Activated T-cell treated with anti-CD3 and anti-CD28 coated beads, Interleukin-2, amount 50 U/mL, for 48 hours (primary cell): Measurements from ENCODE around the gene STX1B.
"Not testable (repeated sequence)": the region's sequence is repeated elsewhere in the genome, so short reads cannot be mapped to it uniquely, and the experiment has no call there.

Source experiments
- DNase-seq, 2 experiments: peaks; one replicate each; pipeline ENCODE4 v3.0.0-alpha.2; 2020

Gene STX1B

DNA sequence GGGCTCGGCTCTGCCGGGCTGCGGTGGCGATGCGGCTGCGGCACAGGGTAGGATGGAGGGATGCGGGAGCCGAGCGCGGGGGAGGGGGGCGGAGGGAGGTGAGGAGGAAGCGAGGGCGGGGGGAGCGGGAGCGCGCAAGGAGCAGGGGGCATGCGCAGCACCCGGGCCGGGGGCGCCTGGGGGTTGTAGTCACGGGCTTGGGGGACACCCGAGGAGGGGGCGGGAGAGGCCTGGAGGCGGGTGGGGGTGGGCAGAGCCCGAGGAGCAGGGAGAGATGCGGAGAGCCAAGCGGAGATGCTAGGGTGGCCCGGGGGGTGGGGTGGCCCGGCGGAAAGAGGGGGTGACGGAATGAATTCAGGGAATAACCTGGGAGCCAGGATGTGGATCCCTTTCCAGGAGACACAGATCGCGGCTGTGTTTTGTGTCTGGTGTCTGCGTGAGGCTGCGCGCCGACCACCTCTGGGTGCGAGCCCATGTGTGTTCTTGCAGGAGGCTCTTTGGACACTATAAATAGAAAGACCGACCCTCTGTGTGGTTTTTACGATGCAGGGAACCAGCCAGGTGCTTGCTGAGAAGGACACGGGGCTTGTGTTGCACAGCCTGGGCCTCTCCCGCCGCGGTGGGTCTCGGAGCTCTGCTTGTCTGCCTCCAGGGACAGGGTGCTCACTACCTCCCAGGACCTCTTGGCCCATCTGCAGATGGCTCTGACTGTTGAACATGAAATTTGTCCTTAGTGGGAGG, at the start of gene STX1B:
STX1B (minus strand) TSS at position 54 of the 741 bp plus-strand sequence. CDS start 242 bp downstream, outside the sequence.
- peak; percentile 43 to 49 for DNase-seq

DNA sequence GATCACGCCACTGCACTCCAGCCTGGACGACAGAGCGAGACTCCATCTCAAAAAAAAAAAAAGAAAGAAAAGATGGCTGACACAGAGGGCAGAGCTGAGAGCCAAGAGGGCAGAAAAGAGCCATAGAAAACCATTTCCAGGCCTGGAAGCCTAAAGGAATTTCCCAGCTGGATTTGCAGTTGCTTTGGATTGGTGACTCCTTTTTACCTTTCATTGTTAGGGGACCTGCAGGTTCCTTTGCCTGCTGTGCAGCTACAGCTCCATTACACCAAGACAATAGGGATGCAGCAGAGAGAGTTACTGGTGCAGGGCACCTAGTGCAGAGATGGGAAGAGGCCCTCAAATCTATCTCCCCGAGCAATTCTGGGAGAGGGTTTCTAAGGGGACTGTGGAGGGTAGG, 45.2 kb upstream of the STX1B start:
- DNase-seq: no peak

DNA sequence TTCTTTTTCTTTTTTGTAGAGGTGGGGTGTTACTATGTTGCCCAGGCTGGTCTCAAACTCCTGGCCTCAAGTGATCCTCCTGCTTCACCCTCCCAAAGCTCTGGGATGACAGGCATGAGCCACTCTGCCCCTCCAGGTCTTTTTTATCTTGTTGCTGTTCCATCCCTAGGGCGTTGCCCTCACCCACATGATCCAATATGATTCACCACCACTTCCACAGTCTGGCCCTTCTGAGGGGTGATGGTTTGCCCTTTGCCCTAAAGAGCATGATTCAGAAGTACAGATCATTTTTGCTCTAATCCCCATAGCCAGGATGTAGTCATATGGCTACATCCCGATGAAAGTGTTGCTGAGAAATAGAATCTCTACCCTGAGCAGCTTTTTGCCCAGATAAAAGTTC, 41.7 kb upstream of the STX1B start:
- DNase-seq: peak in 1 of 2 experiments; percentile 37

DNA sequence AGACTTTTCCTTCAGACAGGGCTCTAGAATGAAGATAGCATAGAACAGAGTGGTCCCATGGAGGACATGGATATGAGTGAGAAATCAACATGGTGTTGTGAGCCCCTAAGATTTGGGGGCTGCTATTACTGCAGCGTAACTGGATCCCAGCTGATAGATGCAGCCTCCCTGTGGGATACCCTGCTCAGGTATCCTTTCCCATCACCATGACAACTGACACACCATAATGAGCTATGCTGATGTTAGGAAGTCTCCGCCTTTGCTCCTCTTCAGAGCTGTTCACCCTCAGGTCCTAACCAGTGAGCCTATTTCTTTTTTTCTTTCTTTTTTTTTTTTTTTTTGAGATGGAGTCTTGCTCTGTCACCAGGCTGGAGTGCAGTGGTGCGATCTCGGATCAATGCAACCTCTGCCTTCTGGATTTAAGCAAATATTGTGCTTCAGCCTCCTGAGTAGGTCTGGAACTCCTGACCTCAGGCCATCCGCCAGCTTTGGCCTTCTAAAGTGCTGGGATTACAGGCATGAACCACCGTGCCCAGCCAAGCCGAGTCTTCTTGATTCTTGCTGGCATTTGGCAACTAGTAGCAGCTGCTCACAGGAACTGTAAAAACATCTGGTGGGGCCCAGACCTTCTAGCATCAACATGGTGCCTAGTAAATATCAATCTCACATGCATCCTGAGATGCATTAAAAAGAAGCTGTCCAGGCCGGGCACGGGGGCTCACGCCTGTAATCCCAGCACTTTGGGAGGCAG, 40.0 kb upstream of the STX1B start:
- no peak for DNase-seq

DNA sequence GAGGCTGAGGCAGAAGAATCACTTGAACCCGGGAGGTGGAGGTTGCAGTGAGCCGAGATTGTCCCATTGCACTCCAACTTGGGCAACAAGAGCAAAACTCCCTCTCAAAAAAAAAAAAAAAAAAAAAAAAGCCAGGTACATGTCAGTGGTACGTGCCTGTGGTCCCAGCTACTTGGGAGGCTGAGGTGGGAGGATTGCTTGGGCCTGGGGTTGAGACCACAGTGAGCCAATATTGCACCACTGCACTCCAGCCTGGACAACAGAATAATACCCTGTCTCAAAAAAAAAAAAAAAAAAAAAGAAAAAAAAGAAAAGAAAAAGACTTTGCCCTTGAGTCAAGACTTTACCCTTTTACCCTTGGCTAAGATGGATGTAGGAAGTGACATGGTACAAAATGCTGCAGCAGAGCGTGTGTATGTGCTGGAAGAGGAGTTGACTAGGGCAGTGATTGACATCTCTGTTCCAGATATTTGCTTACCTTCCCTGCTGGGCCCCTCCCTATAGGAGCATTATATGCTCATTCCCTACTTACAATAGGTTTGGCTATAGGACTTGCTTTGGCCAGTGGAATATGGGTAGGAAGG, 33.6 kb upstream of the STX1B start:
- DNase-seq: no peak

DNA sequence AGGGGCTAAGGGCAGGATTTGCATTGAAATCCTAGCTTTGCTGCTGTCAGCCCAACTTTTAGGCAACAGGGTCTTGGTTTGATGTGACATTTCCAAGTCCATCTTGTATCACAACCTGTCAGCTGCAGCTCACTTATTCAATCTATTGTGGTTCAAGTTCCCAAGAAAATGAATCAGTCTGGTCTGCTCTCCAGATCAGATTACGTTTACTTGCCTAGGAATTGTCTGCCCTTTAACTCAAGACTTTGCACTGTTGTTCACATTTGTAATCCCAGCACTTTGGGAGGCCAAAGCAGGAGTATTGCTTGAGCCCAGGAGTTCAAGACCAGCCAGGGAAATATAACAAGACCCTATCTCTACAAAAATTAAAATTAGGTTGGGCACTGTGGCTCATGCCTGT, 32.9 kb upstream of the STX1B start:
- DNase-seq: no peak

DNA sequence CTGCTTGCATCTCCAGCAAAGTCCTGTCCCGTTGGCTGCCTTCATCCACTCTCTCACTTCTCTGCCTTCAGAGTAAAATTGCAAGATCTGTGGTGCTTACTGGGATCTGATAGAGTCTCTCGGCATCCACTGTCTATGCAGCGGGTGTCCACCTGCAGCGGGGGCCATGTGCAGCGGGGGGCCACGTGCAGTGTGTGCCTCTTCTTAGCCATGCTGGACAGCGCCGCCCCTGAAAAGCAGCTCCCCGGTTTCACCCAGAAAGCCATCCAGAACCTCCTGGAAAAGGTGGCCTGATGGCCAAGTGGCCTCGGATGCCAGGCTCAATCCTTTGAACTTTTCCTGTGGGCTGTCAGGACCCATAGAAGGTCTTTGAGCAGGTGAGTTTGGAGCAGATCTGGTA, 32.4 kb upstream of the STX1B start:
- DNase-seq: no peak

DNA sequence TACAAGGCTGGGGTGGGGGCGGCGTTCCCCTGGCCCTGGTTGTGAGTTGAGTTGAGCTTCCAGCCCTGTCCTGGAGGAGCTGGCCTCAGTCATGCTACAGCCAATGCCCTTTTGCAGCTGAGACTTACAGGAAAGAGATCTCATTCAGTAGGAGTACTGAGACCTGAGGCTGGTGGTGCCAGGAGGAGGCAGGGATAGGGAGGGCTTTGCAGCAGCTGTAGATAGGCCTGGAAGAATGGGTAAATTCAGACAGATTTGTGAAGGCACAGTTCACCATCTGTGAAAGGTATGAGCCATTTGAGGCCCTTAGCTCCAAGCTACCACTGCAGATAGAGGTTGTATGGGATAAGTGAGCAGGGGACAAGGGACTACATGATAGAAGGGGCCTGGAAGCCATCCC, 28.6 kb upstream of the STX1B start:
- no peak for DNase-seq

DNA sequence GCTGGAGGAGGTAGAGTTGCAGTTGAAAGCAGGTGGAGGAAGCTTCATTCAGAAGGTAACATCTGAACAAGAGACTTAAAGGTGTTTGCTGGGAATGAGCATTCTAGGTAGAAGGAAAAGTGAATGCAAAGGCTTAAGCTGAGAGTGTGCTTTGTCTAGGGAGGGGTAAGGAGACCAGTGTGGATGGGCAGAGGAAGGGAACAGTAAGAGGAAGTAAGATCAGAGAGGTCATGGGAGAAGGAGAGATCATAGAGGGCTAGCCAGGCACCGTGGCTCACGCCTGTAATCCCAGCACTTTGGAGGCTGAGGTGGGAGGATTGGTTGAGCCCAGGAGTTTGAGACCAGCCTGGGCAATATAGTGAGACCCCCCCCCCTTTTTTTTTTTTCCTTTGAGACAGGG, 26.3 kb upstream of the STX1B start:
- no peak for DNase-seq

DNA sequence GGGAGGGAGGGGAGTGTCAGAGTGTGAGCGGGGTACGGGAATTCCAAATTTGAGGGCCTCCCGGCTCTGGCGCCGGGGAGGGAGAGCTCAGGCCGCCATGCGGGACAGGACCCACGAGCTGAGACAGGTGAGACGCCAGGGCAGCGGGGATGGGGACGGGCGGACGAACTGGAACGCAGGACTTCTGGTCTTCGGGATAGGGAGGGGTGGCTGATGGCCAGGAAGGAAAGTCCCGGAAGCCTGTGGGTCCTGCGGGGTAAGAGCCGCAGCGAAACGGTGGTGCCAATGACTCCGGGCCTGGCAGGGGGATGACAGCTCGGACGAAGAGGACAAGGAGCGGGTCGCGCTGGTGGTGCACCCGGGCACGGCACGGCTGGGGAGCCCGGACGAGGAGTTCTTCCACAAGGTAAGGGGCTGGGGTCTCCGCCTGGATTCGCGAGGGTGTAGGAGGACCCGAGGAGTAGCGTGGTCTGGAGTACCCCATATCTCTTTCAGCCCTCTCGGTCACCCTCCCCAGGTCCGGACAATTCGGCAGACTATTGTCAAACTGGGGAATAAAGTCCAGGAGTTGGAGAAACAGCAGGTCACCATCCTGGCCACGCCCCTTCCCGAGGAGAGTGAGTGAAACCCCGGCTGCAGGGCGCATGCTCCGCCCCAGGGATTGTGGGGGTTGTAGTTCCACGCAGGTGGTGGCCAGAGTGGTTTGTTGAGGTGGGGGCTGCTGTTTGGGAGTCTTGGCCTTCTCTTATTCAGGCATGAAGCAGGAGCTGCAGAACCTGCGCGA, 23.5 kb upstream of the STX1B start:
- peak; percentile 91 to 92 for DNase-seq

DNA sequence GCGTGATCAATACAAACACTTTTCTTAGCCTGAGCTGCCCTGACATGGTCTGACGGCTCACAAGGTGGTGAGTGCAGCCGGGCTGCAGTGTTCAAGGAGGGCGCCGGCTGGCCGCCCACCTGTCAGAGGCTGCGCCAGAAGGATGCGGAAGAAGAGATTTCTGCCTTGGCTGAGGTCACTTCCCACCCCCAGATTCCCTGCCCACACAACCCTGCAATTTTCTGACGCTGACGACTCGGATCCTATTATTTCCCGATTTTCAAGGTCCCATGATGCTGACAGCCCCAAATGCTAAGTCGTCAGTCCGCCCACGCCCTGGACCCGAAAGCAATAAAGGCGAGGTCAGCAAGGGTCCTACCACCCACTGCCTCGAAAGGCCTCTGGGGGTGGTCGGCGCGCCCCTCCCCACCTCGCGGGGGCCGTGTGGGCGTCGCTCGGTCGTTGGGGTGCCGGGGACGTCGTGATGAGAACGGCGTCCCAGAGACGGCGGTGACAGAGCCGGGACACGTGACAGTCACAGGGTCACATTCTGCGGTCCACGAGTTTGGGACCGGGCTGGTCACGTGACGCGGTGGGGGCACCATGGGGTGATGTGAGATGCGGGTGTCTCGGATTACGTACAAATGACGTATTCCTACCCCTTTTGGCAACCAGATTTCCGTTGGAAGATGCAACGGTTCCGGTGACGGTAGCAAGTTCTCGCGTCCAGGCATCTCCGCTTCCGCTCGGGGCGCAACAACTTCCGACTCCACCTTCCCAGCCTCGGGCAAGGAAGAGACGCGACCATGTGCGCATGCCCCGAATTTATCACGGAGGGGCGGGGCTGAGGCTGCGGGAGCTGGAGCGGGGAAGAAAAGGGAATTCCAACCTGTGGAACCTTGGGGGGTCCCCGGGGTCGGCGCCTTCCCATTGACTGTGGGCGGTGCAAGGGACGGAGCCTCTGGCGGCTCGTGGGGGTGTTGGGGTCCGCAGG, 22.6 kb upstream of the STX1B start, which contains the start of gene STX4:
STX4 (plus strand) TSS at position 823 of the 973 bp plus-strand sequence. CDS start 248 bp downstream, outside the sequence.
- peak; percentile 95 to 97 for DNase-seq

DNA sequence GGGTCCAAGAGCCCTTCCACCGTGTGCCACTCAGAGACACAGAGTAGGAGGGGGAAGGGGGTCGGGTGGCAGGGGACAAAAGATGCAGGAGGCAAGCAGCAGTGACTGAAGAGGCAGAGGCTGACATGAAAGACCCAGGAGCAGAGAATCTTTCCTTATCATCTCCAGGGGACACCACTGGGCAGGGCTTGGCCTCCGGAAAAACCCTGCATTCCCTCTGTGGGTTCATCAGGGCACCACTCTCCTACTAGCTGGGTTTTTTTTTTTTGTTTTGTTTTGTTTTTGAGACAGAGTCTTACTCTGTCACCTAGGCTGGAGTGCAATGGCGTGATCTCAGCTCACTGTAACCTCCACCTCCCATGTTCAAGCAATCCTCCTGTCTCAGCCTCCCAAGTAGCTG, 20.8 kb upstream of the STX1B start:
- no peak for DNase-seq

DNA sequence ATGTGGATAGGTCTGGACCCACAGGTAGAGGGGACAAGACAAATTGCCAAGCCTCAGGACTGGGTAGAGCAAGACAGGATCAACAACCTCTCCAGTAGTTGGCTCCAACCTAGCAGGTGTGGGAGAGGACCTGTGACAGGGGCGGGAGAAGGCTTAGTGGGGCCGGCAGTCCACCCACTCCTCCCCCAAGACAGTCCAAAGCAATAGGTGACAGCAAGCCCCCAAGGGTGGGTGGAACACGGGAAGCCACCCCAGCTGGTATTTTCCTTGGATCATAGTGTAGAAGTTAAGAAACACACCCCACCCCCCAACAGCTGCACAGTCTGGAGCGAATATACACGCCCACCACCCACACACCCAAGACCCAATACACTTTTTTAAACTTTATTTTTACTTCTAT, 18.8 kb upstream of the STX1B start:
- DNase-seq: no peak

DNA sequence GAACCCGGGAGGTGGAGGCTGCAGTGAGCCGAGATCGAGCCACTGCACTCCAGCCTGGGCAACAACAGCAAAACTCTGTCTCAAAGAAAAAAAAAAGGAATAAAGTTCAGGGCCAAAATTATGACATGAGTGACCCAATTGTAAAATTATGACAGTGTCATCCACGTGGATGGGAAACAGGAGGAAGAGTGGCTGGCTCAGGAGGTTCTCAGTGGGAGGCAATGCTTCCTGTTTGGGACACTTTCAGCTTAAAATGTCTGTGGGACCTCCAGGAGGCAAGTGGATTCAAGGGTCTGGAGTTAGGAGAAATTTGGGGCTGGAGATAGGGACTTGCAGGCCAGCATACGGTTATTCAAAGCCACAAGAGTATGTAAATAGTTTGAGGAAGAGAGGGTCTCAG, 14.9 kb upstream of the STX1B start:
- DNase-seq: no peak

DNA sequence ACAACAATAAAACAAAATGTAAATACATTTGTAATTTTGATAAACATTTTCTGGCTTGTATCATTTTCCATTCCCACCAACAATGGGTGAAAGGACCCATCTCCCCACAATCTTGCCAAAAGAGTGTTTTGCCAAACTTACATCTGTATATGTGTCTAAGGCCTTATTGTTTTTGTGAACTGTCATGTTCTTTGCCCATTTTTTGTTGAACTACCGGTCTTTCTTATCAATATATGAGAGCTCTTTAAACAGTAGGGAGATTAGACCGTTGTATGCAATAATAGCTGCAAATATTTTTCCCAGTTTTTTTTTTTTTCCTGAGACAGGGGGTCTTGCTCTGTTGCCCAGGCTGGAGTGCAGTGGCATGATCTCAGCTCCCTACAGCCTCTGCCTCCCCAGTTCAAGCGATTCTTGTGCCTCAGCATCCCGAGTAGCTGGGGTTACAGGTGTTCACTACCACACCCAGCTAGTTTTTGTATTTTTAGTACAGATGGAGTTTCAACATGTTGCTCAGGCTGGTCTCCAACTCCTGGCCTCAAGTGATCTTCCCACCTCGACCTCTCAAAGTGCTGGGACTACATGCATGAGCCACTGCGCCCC, 13.3 kb upstream of the STX1B start:
- DNase-seq: no peak

DNA sequence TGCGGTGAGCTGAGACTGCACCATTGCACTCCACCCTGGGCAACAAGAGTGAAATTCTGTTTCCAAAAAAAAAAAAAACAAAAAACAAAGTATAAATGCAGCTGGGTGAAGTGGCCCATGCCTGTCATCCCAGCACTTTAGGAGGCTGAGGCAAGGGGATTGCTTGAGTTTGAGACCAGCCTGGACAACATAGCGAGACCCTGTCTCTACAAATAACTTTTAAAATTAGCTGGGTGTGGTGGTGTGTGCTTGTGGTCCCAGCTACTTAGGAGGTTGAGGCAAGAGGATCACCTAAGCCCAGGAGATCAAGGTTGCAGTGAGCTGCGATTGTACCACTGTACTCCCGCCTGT, 12.8 kb upstream of the STX1B start:
- DNase-seq: no peak

DNA sequence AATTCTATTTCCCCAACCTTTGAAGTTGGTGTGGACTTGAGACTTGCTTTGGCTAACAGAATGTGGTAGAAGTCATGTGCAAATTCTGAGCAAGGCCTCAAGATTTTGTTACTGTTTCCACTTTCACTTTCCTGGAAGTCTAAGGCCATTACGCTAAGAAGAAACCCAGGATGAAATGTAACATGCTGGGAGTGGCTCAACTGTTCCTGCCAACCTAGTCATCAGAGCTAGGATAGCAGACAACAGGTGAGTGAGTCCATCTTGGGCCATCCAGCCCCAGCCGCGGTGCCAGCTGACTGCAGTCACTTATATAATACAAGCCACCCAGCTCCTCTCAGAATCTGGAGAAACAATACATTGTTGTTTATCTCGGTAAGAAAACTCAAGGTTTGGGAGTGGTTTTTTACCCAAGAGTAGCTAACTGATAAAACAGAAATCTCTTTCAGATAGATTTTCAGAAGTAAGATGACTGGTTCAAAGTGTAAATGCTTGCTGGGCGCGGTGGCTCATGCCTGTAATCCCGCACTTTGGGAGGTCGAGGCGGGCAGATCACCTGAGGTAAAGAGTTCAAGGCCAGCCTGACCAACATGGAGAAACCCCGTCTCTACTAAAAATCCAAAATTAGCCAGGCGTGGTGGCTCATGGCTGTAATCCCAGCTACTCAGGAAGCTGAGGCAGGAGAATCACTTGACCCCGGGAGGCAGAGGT, 12.3 kb upstream of the STX1B start:
- DNase-seq: no peak

DNA sequence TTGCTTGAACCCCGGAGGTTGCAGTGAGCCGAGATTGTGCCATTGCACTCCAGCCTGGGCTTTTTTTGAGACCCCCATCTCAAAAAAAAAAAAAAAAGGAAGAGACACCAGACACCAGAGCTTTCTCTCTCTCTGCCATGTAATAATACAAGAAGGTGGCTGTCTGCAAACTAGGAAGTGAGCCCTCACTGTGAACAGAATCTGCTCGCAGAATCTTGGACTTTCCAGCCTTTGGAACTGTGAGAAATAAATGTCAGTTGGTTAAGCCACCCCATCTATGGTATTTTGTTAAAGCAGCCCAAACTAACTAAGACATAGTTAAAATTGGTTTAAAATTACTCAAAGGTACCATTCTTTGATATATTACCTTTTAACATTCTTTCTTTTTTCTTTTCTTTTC, 10.1 kb upstream of the STX1B start:
- no peak for DNase-seq

DNA sequence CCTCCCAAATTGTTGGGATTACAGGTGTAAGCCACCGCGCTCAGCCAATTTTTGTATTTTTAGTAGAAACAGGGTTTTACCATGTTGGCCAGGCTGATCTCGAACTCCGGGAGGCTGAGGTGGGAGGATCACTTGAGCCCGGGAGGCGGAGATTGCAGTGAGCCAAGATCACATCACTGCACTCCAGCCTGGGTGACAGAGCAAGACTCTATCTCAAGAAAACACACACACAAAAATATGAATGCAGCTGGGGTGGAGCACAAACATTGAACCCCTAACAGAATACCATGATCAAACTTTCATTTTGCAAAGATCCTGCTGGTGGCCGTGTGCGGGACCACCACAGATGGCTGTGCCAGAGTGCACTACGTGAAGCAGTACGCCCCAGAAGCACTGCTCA, 7.3 kb upstream of the STX1B start:
- not testable (repeated sequence) for DNase-seq

DNA sequence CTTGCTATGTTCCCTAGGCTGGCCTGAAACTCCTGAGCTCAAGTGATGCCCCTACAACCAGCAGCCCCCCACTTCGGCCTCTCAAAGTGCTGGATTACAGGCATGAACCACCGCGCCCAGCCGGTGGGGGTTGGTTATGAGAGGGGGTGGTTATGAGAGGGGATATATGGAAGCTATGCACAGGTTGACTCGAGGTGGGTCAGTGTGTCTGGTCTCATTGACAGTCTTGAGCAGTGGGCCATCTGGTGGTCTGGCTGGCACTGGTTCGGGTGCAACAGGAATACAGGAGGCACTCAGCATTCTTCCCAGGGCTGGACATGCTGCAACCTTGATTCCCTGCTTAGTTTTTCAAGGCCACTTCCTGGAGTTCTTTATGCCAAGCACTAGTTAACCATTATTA, 5.6 kb upstream of the STX1B start:
- no peak for DNase-seq

DNA sequence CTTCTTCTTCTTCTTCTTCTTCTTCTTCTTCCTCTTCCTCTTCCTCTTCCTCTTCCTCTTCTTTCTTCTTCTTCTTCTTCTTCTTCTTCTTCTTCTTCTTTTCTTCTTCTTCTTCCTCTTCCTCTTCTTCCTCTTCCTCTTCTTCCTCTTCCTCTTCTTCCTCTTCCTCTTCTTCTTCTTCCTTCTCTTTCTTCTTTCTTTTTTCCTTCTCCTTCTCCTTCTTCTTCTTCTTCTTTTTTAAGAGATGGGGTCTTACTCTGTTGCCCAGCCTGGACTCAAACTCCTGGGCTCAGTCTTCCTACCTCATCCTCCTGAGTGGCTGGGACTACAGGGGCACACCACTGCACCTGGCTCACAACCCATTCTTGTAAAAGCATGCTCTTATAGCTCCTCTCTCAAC, 2.9 kb upstream of the STX1B start:
- not testable (repeated sequence) for DNase-seq
